B cell (primary cell): Measurements from ENCODE around the gene SLC18A3. TPM values are rescaled to one million over a fixed set of nuclear protein-coding genes. Genes with fewer than 3 reads are reported as not detected.

Experiments used
- ATAC-seq: fragments of 200-7000 bp; cut with Tn5 transposase; one replicate; pipeline ENCODE4 v1.10.0; 2021; ENCODE audit warnings: low read depth, mild to moderate bottlenecking, moderate number of reproducible peaks, moderate library complexity
- CTCF ChIA-PET: fragments of 350-600 bp; sonication (Branson Sonifier 250); formaldehyde crosslinking; loops from one replicate; lab custom pipeline; 2021; ENCODE audit warnings: antibody characterized with exemption, inconsistent platforms; lab: Charles Lee
- POLR2A ChIA-PET: fragments of 350-600 bp; sonication (Branson Sonifier 250); formaldehyde crosslinking; loops from one replicate; lab custom pipeline; 2021; ENCODE audit warnings: antibody characterized with exemption; lab: Charles Lee
- DNase-seq: peaks from one replicate; pipeline ENCODE4 v3.0.0; 2013
- H2AFZ ChIP-seq: 2 replicates; pipeline ENCODE4 v1.6.1; 2012; ENCODE audit warnings: mild to moderate bottlenecking, low read depth, low read length; ENCODE audit not compliant: insufficient read depth, poor library complexity, severe bottlenecking
- H3K27ac ChIP-seq, 2 donors: 1 replicate in 1 of 2; 2 replicates in 1 of 2; pipeline ENCODE4 v1.5.1; 2012 to 2013; ENCODE audit warnings: low read length in 2 of 2, mild to moderate bottlenecking in 2 of 2, moderate library complexity in 1 of 2
- H3K27me3 ChIP-seq, 4 experiments: fragments of 200-600 bp in 1 of 4; sonication (generic) in 1 of 4; replicated peaks in 1 of 4; 1 replicate in 2 of 4; 2 replicates in 2 of 4; pipeline versions ENCODE4 v1.6.1 to v1.7.0; 2013 to 2016; ENCODE audit warnings: low read length in 3 of 4, mild to moderate bottlenecking in 2 of 4, mixed read lengths in 1 of 4, moderate library complexity in 1 of 4; ENCODE audit not compliant: insufficient read depth in 4 of 4, control insufficient read depth in 3 of 4; ENCODE audit errors: control extremely low read depth in 1 of 4
- H3K36me3 ChIP-seq, 2 experiments: replicated peaks in 1 of 2; 1 replicate in 1 of 2; 2 replicates in 1 of 2; pipeline versions ENCODE4 v1.6.1 to v1.7.1; 2013; ENCODE audit warnings: low read length in 1 of 2; ENCODE audit not compliant: insufficient read depth in 2 of 2, control insufficient read depth in 1 of 2; ENCODE audit errors: control extremely low read depth in 1 of 2, extremely low read depth in 1 of 2
- H3K4me1 ChIP-seq, 2 donors: fragments of 200-600 bp in 1 of 2; sonication (generic) in 1 of 2; 1 replicate in 1 of 2; 2 replicates in 1 of 2; pipeline versions ENCODE4 v1.5.1 to v1.6.1; 2013 to 2017; ENCODE audit warnings: low read length in 2 of 2; ENCODE audit not compliant: control insufficient read depth in 2 of 2, insufficient read depth in 2 of 2
- H3K4me2 ChIP-seq: replicated peaks from 2 replicates; pipeline ENCODE3; 2012; ENCODE audit warnings: mild to moderate bottlenecking, low read depth, low read length; ENCODE audit not compliant: poor library complexity, severe bottlenecking
- H3K4me3 ChIP-seq, 5 experiments: fragments of 200-600 bp in 1 of 5; sonication (generic) in 1 of 5; 1 replicate in 3 of 5; 2 replicates in 2 of 5; pipeline versions ENCODE4 v1.5.1 to v1.7.0; 2011 to 2016; ENCODE audit warnings: low read length in 4 of 5, mild to moderate bottlenecking in 4 of 5, low read depth in 2 of 5, control low read depth in 1 of 5, moderate library complexity in 1 of 5; ENCODE audit not compliant: insufficient read depth in 1 of 5; ENCODE audit errors: control extremely low read depth in 1 of 5, extremely low read depth in 1 of 5
- H3K79me2 ChIP-seq: fragments of 200-600 bp; sonication (generic); one replicate; pipeline ENCODE4 v1.6.0; 2016; ENCODE audit warnings: low read length; ENCODE audit not compliant: control insufficient read depth, insufficient read depth
- H3K9ac ChIP-seq: fragments of 200-600 bp; sonication (generic); 2 replicates; pipeline ENCODE4 v1.6.1; 2017; ENCODE audit warnings: mild to moderate bottlenecking, low read length, moderate library complexity
- H3K9me3 ChIP-seq, 3 donors: one replicate each; pipeline versions ENCODE4 v1.6.1 to v1.7.1; 2013; ENCODE audit warnings: low read length in 2 of 3; ENCODE audit not compliant: control insufficient read depth in 2 of 3, insufficient read depth in 1 of 3; ENCODE audit errors: control extremely low read depth in 1 of 3
- H4K20me1 ChIP-seq: 2 replicates; pipeline ENCODE4 v1.6.0; 2012; ENCODE audit warnings: mild to moderate bottlenecking, low read length; ENCODE audit not compliant: insufficient read depth, control insufficient read depth, poor library complexity, severe bottlenecking
- H3K27ac Mint-ChIP-seq: one replicate; pipeline ENCODE4 v1.8.0; 2021; ENCODE audit warnings: mixed read lengths
- H3K27me3 Mint-ChIP-seq: one replicate; pipeline ENCODE4 v1.8.0; 2021; ENCODE audit warnings: mixed read lengths
- H3K4me1 Mint-ChIP-seq: one replicate; pipeline ENCODE4 v1.8.0; 2021; ENCODE audit warnings: mixed read lengths
- H3K4me3 Mint-ChIP-seq: one replicate; pipeline ENCODE4 v1.8.0; 2021; ENCODE audit warnings: mixed read lengths
- H3K9me3 Mint-ChIP-seq: one replicate; pipeline ENCODE4 v1.8.0; 2022; ENCODE audit warnings: mixed read lengths; ENCODE audit not compliant: insufficient read depth
- EZH2 ChIP-seq: IDR thresholded peaks from 2 replicates; pipeline ENCODE4 v1.6.1; 2012; ENCODE audit warnings: borderline replicate concordance, low read depth, mild to moderate bottlenecking, moderate library complexity, low read length; ENCODE audit not compliant: insufficient read depth, poor library complexity, severe bottlenecking
- WGBS: methylation state at CpG from one replicate; pipeline ENCODE4 v1.1.5; 2013; ENCODE audit warnings: missing lambda C conversion rate; ENCODE audit not compliant: insufficient coverage; 5-methylcytosine and 5-hydroxymethylcytosine counted together
- intact Hi-C: fragments of 100-400 bp; cut with micrococcal nuclease; formaldehyde crosslinking; loops from one replicate; pipeline ENCODE4 v1.10.0; 2022
- polyA plus RNA-seq: library from polyadenylated mRNA; depleted of rRNA; stranded (reverse); fragments of >200 nt; gene quantifications from 2 replicates; pipeline ENCODE4 v1.2.3, GENCODE V29; 2012
- total RNA-seq, 2 donors: library from RNA; stranded (reverse); fragments of 120-200 nt in 1 of 2; gene quantifications; 1 replicate in 1 of 2; 2 replicates in 1 of 2; pipeline versions ENCODE4 v1.2.3 to v1.2.4, GENCODE V29; 2013 to 2022
- TF ChIP-seq, protein P1 (sequence below): fragments of 200-600 bp; IDR thresholded peaks from one replicate; pipeline ENCODE4 v1.8.0; 2022; ENCODE audit warnings: antibody characterized with exemption, mild to moderate bottlenecking

Gene SLC18A3
- total and polyA plus RNA-seq, 2 donors (not counting 1 experiment from before 2014, with no cell fraction given) = not detected

DNA sequence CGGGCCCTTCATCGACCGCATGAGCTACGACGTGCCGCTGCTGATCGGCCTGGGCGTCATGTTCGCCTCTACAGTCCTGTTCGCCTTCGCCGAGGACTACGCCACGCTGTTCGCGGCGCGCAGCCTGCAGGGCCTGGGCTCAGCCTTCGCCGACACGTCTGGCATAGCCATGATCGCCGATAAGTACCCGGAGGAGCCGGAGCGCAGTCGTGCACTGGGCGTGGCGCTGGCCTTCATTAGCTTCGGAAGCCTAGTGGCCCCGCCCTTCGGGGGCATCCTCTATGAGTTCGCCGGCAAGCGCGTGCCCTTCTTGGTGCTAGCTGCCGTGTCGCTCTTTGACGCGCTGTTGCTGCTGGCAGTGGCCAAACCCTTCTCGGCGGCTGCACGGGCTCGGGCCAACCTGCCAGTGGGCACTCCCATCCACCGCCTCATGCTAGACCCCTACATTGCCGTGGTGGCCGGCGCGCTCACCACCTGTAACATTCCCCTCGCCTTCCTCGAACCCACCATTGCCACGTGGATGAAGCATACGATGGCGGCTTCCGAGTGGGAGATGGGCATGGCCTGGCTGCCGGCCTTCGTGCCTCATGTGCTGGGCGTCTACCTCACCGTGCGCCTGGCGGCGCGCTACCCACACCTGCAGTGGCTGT, 1.2 kb downstream of the SLC18A3 start:
- H3K79me2 ChIP-seq = no peaks in the 10 kb centered on the region
- H3K9me3 Mint-ChIP-seq = no peaks in the 10 kb centered on the region
- H3K4me3 Mint-ChIP-seq = no peak overlapping the region
- no peak overlapping the region for H3K9ac ChIP-seq
- no peak overlapping the region for H3K27ac Mint-ChIP-seq
- peaks cover 0 to 15% of the 10 kb centered on the region in 2 donors for H3K4me1 ChIP-seq
- peaks cover 66% of the 10 kb centered on the region for H3K27me3 Mint-ChIP-seq
- no peak overlapping the region for H3K4me3 ChIP-seq
- H2AFZ ChIP-seq = no peak overlapping the region
- POLR2A ChIA-PET = no interaction called here
- WGBS = 20% methylated on average over 63 of the region's 63 CpGs
- H4K20me1 ChIP-seq = no peaks in the 10 kb centered on the region
- H3K9me3 ChIP-seq = peaks cover 0 to 52% (median 0%) of the 10 kb centered on the region in 3 donors
- TF ChIP-seq, protein P1, sequence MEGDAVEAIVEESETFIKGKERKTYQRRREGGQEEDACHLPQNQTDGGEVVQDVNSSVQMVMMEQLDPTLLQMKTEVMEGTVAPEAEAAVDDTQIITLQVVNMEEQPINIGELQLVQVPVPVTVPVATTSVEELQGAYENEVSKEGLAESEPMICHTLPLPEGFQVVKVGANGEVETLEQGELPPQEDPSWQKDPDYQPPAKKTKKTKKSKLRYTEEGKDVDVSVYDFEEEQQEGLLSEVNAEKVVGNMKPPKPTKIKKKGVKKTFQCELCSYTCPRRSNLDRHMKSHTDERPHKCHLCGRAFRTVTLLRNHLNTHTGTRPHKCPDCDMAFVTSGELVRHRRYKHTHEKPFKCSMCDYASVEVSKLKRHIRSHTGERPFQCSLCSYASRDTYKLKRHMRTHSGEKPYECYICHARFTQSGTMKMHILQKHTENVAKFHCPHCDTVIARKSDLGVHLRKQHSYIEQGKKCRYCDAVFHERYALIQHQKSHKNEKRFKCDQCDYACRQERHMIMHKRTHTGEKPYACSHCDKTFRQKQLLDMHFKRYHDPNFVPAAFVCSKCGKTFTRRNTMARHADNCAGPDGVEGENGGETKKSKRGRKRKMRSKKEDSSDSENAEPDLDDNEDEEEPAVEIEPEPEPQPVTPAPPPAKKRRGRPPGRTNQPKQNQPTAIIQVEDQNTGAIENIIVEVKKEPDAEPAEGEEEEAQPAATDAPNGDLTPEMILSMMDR = no peak
- TF ChIP-seq EZH2 = no peak
- peaks cover 22% of the 10 kb centered on the region for H3K4me1 Mint-ChIP-seq
- DNase-seq (no peak), ATAC-seq (no peak)
- no peak overlapping the region for H3K4me2 ChIP-seq
- H3K27ac ChIP-seq = no peak overlapping the region
- peaks cover 0 to 82% (median 34%) of the 10 kb centered on the region in 4 experiments for H3K27me3 ChIP-seq
- intact Hi-C loops = no loop called here
- H3K36me3 ChIP-seq = no peaks in the 10 kb centered on the region
- CTCF ChIA-PET = no interaction called here

GRCh38 chr10:49611816-49612512, 1.9 kb downstream of the SLC18A3 start:
- H3K4me3 Mint-ChIP-seq = no peak overlapping the region
- H3K9me3 Mint-ChIP-seq = no peaks in the 10 kb centered on the region
- Histone ChIP-seq H3K4me1 (peaks cover 0 to 15% of the 10 kb centered on the region in 2 donors), H3K27me3 (peaks cover 0 to 82% (median 36%) of the 10 kb centered on the region in 4 experiments), H2AFZ (no peak overlapping the region), H3K79me2 (no peaks in the 10 kb centered on the region), H4K20me1 (no peaks in the 10 kb centered on the region), H3K27ac (no peak overlapping the region), H3K9ac (no peak overlapping the region), H3K4me3 (no peak overlapping the region), H3K36me3 (no peaks in the 10 kb centered on the region), H3K9me3 (peaks cover 0 to 50% (median 0%) of the 10 kb centered on the region in 3 donors), H3K4me2 (no peak overlapping the region)
- POLR2A ChIA-PET = no interaction called here
- DNase-seq = no peak
- 22% methylated on average over 53 of the region's 53 CpGs for WGBS
- no peak for ATAC-seq
- CTCF ChIA-PET = no interaction called here
- peaks cover 21% of the 10 kb centered on the region for H3K4me1 Mint-ChIP-seq
- TF ChIP-seq EZH2 = no peak
- TF ChIP-seq, protein P1 = no peak
- peaks cover 67% of the 10 kb centered on the region for H3K27me3 Mint-ChIP-seq
- H3K27ac Mint-ChIP-seq = no peak overlapping the region
- intact Hi-C loops = no loop called here
